Trophoblast cell (in vitro differentiated cells and primary cell): ENCODE results near the gene VASH2.

Source experiments
- DNase-seq, 2 donors: peaks; one replicate each; pipeline ENCODE4 v3.0.0-alpha.2; 2016
- H2AFZ ChIP-seq: 2 replicates; pipeline ENCODE4 v1.6.1; 2013; ENCODE audit warnings: low read length, moderate library complexity, mild to moderate bottlenecking; ENCODE audit not compliant: insufficient read depth, poor library complexity
- H2AK5ac ChIP-seq: 2 replicates; pipeline ENCODE4 v1.6.1; 2013; ENCODE audit warnings: mild to moderate bottlenecking, low read length
- H2BK120ac ChIP-seq: 2 replicates; pipeline ENCODE4 v1.6.1; 2013; ENCODE audit warnings: low read length, mild to moderate bottlenecking, moderate library complexity; ENCODE audit not compliant: insufficient read depth, poor library complexity
- H2BK12ac ChIP-seq: 2 replicates; pipeline ENCODE4 v1.6.1; 2013; ENCODE audit warnings: mild to moderate bottlenecking, low read length, moderate library complexity
- H2BK5ac ChIP-seq: 2 replicates; pipeline ENCODE4 v1.6.1; 2013; ENCODE audit warnings: low read length, low read depth, moderate library complexity, mild to moderate bottlenecking; ENCODE audit not compliant: poor library complexity
- H3K14ac ChIP-seq: 2 replicates; pipeline ENCODE4 v1.6.1; 2013; ENCODE audit warnings: mild to moderate bottlenecking, low read length
- H3K18ac ChIP-seq: 2 replicates; pipeline ENCODE4 v1.6.1; 2013; ENCODE audit warnings: mild to moderate bottlenecking, low read length
- H3K23ac ChIP-seq: 2 replicates; pipeline ENCODE4 v1.6.1; 2013; ENCODE audit warnings: low read length
- H3K27ac ChIP-seq: 2 replicates; pipeline ENCODE4 v1.5.1; 2013; ENCODE audit warnings: low read depth, mild to moderate bottlenecking, inconsistent platforms, low read length, moderate library complexity
- H3K27me3 ChIP-seq: 2 replicates; pipeline ENCODE4 v1.6.1; 2013; ENCODE audit warnings: inconsistent platforms, mild to moderate bottlenecking, low read length, moderate library complexity; ENCODE audit not compliant: insufficient read depth
- H3K36me3 ChIP-seq, 2 experiments: 1 replicate in 1 of 2; 2 replicates in 1 of 2; pipeline ENCODE4 v1.6.1; 2013; ENCODE audit warnings: low read length in 2 of 2, mild to moderate bottlenecking in 2 of 2, moderate library complexity in 1 of 2; ENCODE audit not compliant: insufficient read depth in 2 of 2, control insufficient read depth in 1 of 2
- H3K4ac ChIP-seq: 2 replicates; pipeline ENCODE4 v1.6.1; 2013; ENCODE audit warnings: low read depth, mild to moderate bottlenecking, low read length, moderate library complexity
- H3K4me1 ChIP-seq, 2 experiments: 1 replicate in 1 of 2; 2 replicates in 1 of 2; pipeline ENCODE4 v1.6.1; 2013; ENCODE audit warnings: low read length in 2 of 2, mild to moderate bottlenecking in 2 of 2, moderate library complexity in 1 of 2; ENCODE audit not compliant: insufficient read depth in 2 of 2, control insufficient read depth in 1 of 2
- H3K4me2 ChIP-seq: 2 replicates; pipeline ENCODE4 v1.6.1; 2013; ENCODE audit warnings: inconsistent platforms, mild to moderate bottlenecking, low read length, moderate library complexity
- H3K4me3 ChIP-seq: 2 replicates; pipeline ENCODE4 v1.5.1; 2013; ENCODE audit warnings: mild to moderate bottlenecking, low read depth, low read length, inconsistent platforms
- H3K79me1 ChIP-seq: one replicate; pipeline ENCODE4 v1.6.1; 2013; ENCODE audit warnings: low read length
- H3K79me2 ChIP-seq: 2 replicates; pipeline ENCODE4 v1.6.1; 2013; ENCODE audit warnings: low read length, mild to moderate bottlenecking; ENCODE audit not compliant: control insufficient read depth, insufficient read depth, poor library complexity
- H3K9ac ChIP-seq: 2 replicates; pipeline ENCODE4 v1.6.1; 2013; ENCODE audit warnings: mild to moderate bottlenecking, low read length
- H3K9me3 ChIP-seq: 2 replicates; pipeline ENCODE4 v1.6.1; 2013; ENCODE audit warnings: low read depth, mild to moderate bottlenecking, control low read depth, inconsistent platforms, low read length; ENCODE audit not compliant: insufficient read depth
- H4K12ac ChIP-seq: 2 replicates; pipeline ENCODE4 v1.6.1; 2013; ENCODE audit warnings: low read depth, mild to moderate bottlenecking, low read length, moderate library complexity
- H4K8ac ChIP-seq: 2 replicates; pipeline ENCODE4 v1.6.1; 2013; ENCODE audit warnings: low read depth, mild to moderate bottlenecking, low read length, moderate library complexity
- H4K91ac ChIP-seq: one replicate; pipeline ENCODE4 v1.6.1; 2013; ENCODE audit warnings: low read depth, mild to moderate bottlenecking, low read length, moderate library complexity
- WGBS: extraction: QIAGEN DNeasy Blood & Tissue Kit; methylation state at CpG from one replicate; pipeline ENCODE4 v1.1.7; 2013; ENCODE audit warnings: missing lambda C conversion rate; ENCODE audit not compliant: insufficient read length, insufficient coverage; ENCODE audit errors: extremely low coverage; 5-methylcytosine and 5-hydroxymethylcytosine counted together

The VASH2 gene

DNA sequence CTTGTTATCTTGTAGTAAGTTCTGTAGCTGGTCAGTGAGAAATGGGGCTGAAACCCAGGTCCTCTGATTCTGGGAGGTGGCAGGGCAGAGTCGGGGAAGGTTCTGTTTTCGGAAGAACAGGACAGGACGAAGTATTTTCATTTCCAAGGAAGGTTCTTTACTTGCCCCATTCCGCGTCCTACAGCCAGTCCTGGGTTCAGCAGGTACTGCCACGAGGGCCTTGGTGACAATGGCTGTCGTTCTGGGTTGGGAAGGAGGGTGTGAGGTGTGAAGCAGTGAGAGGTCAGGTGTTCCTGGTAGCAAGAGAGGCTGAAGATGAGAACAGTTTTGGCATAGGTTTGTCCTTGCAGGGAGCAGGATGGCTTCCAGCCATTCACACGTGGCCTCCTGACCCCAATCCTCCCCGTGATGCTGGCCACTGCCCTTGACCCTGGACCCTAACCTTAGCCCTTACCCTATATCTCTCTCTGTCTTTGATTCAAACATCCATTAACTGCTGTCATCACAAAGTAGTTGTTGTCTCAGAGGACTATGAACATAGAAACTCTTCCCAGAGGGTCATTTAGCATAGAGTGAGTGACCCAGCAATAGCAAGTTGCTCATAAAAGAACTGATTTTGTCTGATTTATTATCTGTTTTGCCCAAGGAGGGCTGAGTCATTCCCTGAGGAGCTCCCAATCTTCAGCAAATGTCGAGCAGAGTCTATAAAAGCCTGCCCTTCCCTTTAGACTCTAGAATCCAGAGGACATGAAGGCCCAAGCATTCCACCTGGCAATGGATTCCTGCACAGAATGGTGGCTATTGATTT, 25.0 kb downstream of the VASH2 start:
- Histone ChIP-seq H3K4me3 (no peak overlapping the region), H2BK5ac (no peak overlapping the region), H3K9me3 (peaks cover 2% of the 10 kb centered on the region), H3K14ac (no peak overlapping the region), H3K4ac (no peak overlapping the region), H3K27ac (no peak overlapping the region), H3K36me3 (peaks cover 3 to 6% of the 10 kb centered on the region in 2 experiments), H3K4me2 (no peak overlapping the region), H4K12ac (no peak overlapping the region), H2BK120ac (no peak overlapping the region), H3K4me1 (peaks cover 0 to 2% of the 10 kb centered on the region in 2 experiments), H3K79me1 (no peaks in the 10 kb centered on the region), H4K8ac (no peak overlapping the region), H3K79me2 (no peaks in the 10 kb centered on the region), H2AFZ (no peak overlapping the region), H3K18ac (no peak overlapping the region), H3K9ac (no peak overlapping the region), H2AK5ac (no peak overlapping the region), H2BK12ac (no peak overlapping the region), H3K23ac (no peak overlapping the region), H3K27me3 (no peaks in the 10 kb centered on the region), H4K91ac (no peak overlapping the region)
- DNase-seq = no peak
- WGBS = no CpG with 5 or more reads among the region's 10 CpGs

DNA sequence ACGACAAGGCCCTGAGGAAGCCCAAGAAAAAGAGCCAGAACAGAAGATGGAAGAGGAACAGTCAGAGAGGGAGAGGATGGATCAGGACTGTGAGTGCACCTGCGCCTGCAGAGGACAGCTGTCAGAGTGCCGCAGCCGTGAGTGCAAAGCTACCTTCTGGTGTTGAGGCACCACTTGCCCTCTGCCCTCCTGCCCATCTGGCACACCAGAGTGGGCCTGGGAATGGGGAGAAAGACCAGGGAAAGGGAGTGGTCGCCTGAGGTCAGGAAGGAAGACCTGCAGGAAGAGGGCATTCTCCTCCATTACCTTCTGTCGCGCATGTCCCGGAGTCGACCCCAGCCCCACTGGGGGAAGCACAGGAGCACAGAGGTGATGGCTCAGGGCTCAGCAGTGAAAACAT, 26.2 kb downstream of the VASH2 start:
- no peak overlapping the region for H3K4me3 ChIP-seq
- no peak overlapping the region for H2AFZ ChIP-seq
- H2BK120ac ChIP-seq = no peak overlapping the region
- H3K79me2 ChIP-seq = no peaks in the 10 kb centered on the region
- H3K23ac ChIP-seq = no peak overlapping the region
- H3K14ac ChIP-seq = no peak overlapping the region
- no CpG with 5 or more reads among the region's 9 CpGs for WGBS
- H3K27ac ChIP-seq = no peak overlapping the region
- no peak overlapping the region for H3K4ac ChIP-seq
- no peak overlapping the region for H4K91ac ChIP-seq
- H3K79me1 ChIP-seq = no peaks in the 10 kb centered on the region
- no peak for DNase-seq
- H3K4me2 ChIP-seq = no peak overlapping the region
- H2BK12ac ChIP-seq = no peak overlapping the region
- H3K18ac ChIP-seq = no peak overlapping the region
- peaks cover 2% of the 10 kb centered on the region for H3K9me3 ChIP-seq
- H3K27me3 ChIP-seq = no peaks in the 10 kb centered on the region
- peaks cover 3 to 6% of the 10 kb centered on the region in 2 experiments for H3K36me3 ChIP-seq
- H3K4me1 ChIP-seq = peaks cover 4 to 10% of the 10 kb centered on the region in 2 experiments
- H4K8ac ChIP-seq = no peak overlapping the region
- no peak overlapping the region for H2AK5ac ChIP-seq
- no peak overlapping the region for H4K12ac ChIP-seq
- H2BK5ac ChIP-seq = no peak overlapping the region
- H3K9ac ChIP-seq = no peak overlapping the region

DNA sequence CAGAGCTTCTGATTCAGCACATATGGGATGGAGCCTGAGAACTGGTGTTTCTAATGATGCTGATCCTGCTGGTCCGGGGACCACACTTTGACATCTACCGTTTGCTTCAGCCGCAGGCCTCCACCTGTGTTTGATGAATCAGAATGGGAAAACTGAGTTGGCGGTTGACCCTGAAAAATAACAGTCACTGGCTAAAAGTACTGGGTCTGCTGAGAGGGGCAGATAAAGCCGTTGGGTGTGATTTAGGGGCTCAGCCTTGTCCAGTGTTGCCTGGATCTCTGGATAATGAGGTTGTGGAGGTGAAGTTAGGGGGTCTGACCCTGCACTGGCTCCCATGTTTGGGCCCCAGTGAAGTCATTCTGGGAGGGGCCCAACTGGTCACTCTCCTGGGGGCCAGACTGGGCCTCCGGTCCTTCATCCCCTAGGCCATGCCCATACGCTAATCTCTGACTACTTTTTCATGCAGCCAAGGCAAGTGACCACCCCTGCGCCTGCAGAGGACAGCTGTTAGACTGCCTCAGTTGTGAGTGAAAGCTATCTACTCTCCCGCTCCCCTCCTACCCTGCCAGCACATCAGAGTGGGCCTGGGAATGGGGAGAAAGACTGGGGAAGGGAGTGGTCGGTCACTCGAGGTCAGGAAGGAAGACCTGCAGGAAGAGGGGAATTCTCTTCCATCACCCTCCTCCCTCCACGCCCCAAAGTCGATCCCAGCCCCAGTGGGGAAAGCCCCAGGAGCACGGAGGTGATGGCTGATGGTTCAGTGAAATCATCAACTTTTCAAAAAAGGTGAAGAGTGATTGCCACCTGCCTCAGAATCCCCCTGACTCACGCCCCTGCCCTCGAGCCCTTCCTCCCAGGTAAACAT, 27.7 kb downstream of the VASH2 start:
- Histone ChIP-seq H3K18ac (no peak overlapping the region), H3K27me3 (no peaks in the 10 kb centered on the region), H2BK5ac (no peak overlapping the region), H3K4ac (no peak overlapping the region), H4K8ac (no peak overlapping the region), H3K23ac (no peak overlapping the region), H3K4me1 (peaks cover 6 to 14% of the 10 kb centered on the region in 2 experiments), H2BK12ac (no peak overlapping the region), H3K36me3 (peaks cover 3 to 6% of the 10 kb centered on the region in 2 experiments), H3K14ac (no peak overlapping the region), H2AFZ (no peak overlapping the region), H3K9me3 (peaks cover 2% of the 10 kb centered on the region), H3K79me1 (no peaks in the 10 kb centered on the region), H3K4me2 (no peak overlapping the region), H2AK5ac (no peak overlapping the region), H4K12ac (no peak overlapping the region), H2BK120ac (no peak overlapping the region), H4K91ac (no peak overlapping the region), H3K27ac (no peak overlapping the region), H3K79me2 (no peaks in the 10 kb centered on the region), H3K4me3 (no peak overlapping the region), H3K9ac (no peak overlapping the region)
- no CpG with 5 or more reads among the region's 16 CpGs for WGBS
- no peak for DNase-seq

DNA sequence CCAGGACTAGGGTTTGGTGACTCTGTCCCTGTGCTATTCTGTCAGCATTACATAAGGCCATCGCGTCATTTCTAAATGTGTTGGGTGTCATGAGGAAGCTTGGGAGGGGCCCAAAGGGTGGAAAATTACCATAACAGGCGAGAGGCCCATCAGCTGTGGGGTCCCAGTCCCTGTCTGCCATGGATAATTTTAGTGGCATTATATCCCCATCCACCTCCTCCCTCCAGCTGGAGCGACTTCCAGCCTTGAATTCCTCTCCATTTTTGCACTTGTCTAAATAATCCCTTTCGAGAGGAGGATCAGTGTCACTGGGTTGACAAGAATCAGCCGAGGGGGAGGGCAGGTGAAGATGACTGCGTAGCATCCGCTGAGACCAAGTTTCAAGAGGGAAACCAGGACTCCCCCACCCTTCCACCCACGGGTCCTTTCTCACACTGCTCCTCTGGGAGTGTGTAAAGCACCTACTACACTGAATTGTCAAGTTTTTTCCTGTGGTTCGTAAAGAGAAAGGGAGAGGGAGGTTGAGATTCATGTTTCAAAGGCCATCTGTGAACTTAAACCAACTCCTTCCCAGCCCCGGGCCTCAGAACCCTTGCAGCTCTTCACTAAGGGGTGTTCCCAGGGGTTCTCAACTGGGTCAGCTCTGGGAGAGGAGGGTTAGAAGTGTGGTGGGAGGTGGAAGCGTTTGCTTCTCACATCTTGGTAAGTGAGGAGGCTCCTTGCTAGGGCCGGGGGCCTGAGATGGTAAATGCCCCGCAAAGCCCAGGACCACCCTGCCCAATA, 29.2 kb downstream of the VASH2 start:
- no peak overlapping the region for H3K4me3 ChIP-seq

More for the DNA sequence above, 29.2 kb downstream of the VASH2 start:
- Histone ChIP-seq H3K79me2 (no peaks in the 10 kb centered on the region), H2BK5ac (no peak overlapping the region), H4K12ac (no peak overlapping the region), H3K27me3 (no peaks in the 10 kb centered on the region), H4K91ac (no peak overlapping the region), H2BK12ac (no peak overlapping the region), H3K14ac (no peak overlapping the region), H3K23ac (no peak overlapping the region), H4K8ac (no peak overlapping the region), H2BK120ac (no peak overlapping the region), H3K36me3 (peaks cover 0 to 4% of the 10 kb centered on the region in 2 experiments), H3K9ac (no peak overlapping the region), H3K18ac (no peak overlapping the region), H2AFZ (no peak overlapping the region), H3K79me1 (no peaks in the 10 kb centered on the region), H3K4me2 (no peak overlapping the region), H3K4me1 (peaks cover 6 to 14% of the 10 kb centered on the region in 2 experiments), H3K27ac (no peak overlapping the region), H3K4ac (no peak overlapping the region), H2AK5ac (no peak overlapping the region), H3K9me3 (peaks cover 2% of the 10 kb centered on the region)
- DNase-seq = peak in 1 of 2 donors; percentile 17
- no CpG with 5 or more reads among the region's 14 CpGs for WGBS
